ENCODE measurements around the gene C2CD4A. TPM values are rescaled to one million over a fixed set of nuclear protein-coding genes. Genes with fewer than 3 reads are reported as not detected.

Gene C2CD4A
- total and polyA plus RNA-seq, 9 of the 15 experiments (the other 6 are each of a cell fraction or from before 2014, with no cell fraction given): not detected

GRCh38 chr15:62060113-62060895, 6.5 kb upstream of the C2CD4A start, which contains the start of gene VPS13C (continued):
- TF ChIP-seq AFF4 (CRISPR knock-in tag; IDR thresholded peaks at IDR 0.05) (peak; percentile 52; the same call in 1 of the 2 replicates), IRF1 (CRISPR knock-in tag; IDR thresholded peaks at IDR 0.05; ENCODE audit: borderline replicate concordance) (0 out of 2 replicates have a peak, but pooled peaks have one; percentile 0), ETV1 (tag; conservative IDR thresholded peaks at IDR 0.05; ENCODE audit: low read depth) (no peak; the same call in 1 of the 2 replicates), CUX1 (CRISPR knock-in tag; IDR thresholded peaks at IDR 0.05) (no peak), SAFB (IDR thresholded peaks at IDR 0.05; ENCODE audit: borderline replicate concordance, low read depth, low read length) (no peak), CBX5 (IDR thresholded peaks at IDR 0.05; ENCODE audit: borderline replicate concordance, low read depth) (no peak; the same call in 1 of the 2 replicates), XRCC3 (IDR thresholded peaks at IDR 0.05) (no peak), NBN (IDR thresholded peaks at IDR 0.05; ENCODE audit: low read depth) (no peak), ELF4 (CRISPR knock-in tag; IDR thresholded peaks at IDR 0.05) (no peak), PCBP2 (IDR thresholded peaks at IDR 0.05; ENCODE audit: low read depth, low read length, poor library complexity, severe bottlenecking) (no peak), USF2 (CRISPR knock-in tag; IDR thresholded peaks at IDR 0.05) (peak; percentile 63), ZBTB9 (CRISPR knock-in tag; IDR thresholded peaks at IDR 0.05) (no peak), TRIM24 (IDR thresholded peaks at IDR 0.05) (no peak), ZFP1 (CRISPR knock-in tag; IDR thresholded peaks at IDR 0.05) (no peak), NFIC (IDR thresholded peaks at IDR 0.05) (no peak)

Measured in K562 (cell line).